Measurements from ENCODE around the gene BCL2L1.

BCL2L1 gene

DNA sequence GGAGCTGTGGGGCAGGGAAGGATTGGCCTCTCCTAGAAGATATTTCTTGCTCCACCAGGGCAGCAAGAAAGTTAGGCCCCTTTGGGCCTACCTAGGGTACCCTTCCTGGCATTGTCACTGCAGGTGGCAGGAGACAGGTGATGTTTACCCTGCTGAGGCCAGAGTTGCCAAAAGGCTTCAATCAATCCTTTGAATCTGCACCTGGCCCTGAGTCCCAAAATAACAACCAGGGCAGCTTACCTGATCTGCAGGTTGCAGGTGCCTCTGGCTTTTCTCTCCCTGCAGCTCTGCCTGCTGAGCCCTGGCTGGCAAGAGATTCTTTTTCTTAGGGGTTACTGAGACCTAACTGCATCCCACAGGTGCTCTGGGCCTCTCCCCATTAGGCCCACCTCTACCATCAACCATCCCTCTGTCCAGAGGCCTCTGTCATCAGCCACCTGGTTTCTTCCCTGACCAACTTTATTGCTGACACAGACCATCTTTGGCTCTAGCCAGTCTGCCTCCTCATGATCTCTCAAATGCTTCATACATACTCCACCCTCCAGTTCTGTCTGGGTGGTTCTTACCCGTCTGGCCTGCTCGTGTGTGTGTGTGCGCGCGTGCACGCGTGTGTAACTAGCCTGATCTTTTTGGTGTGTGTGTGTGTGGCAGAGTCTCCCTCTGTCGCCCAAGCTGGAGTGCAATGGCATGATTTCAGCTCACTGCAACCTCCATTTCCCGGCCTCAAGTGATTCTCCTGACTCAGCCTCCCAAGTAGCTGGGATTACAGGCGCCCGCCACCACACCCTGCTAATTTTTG lies 13.7 kb downstream of the BCL2L1 start:
- DNase-seq, result no peak

GRCh38 chr20:31707994-31708735 lies 14.5 kb downstream of the BCL2L1 start:
- DNase-seq, result no peak

DNA sequence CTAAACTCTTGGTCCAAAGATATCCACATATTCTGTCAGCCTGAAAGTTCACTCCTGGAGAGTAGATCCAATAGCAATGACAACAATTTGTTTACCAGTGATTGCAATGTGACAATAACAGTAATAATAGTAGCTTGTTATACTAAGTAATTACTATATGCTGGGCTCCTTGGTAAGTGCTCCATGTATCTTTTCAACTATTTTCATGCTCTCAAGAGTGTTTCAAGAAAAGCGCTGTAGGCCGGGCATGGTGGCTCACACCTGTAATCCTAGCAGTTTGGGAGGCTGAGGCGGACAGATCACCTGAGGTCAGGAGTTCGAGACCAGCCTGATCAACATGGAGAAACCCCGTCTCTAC lies 15.4 kb downstream of the BCL2L1 start:
- DNase-seq, result no peak

DNA sequence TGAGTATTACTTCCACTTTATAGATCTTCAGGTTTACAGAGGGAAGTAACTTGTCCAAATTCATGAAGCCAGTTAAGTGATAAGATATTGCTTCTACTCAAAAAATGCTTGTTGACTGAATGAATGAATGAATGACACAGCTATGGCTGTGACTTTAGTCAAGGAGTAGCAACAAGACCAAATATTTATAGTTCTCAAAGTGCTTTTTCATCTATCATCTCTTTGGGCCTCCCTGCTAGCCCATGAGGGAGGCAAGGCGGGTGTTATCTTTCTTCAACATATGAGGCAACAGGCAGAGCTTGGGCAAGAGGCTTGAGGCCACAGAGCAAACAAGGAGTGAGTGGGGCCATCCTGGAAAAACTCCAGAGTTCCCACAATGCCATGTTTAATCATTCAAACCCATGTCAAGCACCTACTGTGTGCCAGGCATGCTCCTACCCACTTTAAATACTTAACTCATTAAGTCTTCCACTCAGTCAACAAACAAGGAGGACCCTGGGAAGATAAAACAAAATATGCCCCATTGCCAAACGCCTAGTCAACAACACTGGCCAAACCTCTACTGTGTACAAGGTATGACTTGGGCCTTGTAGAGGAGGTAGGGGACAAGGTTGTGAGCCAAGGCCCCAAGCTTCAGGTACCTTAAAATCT lies 15.9 kb downstream of the BCL2L1 start:
- no peak for DNase-seq

GRCh38 chr20:31705598-31706597 lies 16.8 kb downstream of the BCL2L1 start:
- DNase-seq, result no peak

DNA sequence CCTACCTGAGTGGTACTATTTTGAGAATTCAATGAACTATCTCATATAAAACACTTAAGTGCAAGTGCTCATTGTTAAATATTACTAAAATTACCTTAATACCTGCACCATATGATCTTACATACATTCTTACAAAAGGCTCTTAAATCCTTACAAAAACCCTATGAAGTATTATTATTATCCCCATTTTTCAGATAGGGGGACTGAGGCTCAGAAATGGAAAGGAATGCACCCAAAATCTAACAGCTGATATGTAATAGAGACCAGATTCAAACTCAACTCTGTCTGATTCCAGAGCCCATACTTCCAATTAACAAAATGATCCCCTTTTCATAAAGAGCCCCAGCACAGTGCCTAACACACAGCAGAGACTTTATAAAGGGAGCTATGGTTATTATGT lies 17.5 kb downstream of the BCL2L1 start:
- DNase-seq, result no peak

GRCh38 chr20:31704225-31705119 lies 18.2 kb downstream of the BCL2L1 start:
- DNase-seq, result no peak

DNA sequence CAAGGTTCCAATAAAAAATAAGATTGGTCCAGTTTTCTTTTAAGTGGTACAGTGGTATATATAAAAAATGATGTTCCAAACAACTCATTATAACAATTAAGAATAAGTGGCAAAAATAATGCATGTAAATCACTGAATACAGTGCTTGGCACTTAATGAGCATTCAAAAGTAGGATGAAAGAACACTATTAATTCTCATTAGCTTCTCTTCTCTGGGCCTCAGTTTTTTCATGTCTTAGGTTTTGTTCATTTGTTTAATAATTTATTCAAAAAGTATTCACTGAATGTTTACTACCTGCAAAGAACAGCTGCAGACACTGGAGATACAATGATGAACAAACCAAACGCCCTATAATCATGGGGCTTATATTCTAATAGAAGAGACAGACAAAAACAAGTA lies 21.1 kb downstream of the BCL2L1 start:
- no peak for DNase-seq

DNA sequence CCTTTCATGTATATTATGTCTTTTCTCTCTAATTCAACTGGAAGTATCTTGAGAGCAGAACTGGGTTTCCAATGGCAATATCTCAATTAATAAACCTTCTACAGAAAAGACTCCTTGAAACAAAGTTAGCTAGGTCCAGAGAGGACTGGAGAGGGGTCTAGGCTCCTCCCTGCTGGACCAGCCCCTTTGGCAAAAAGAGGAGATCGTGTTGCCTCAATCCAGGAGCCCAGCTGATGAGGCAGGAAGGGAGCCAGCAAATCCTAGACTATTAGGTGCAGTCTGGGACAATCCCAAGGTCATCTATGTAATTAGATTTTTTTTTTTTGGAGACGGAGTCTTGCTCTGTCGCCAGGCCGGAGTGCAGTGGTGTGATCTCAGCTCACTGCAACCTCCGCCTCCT lies 21.9 kb downstream of the BCL2L1 start:
- no peak for DNase-seq

GRCh38 chr20:31699801-31700728 lies 22.6 kb downstream of the BCL2L1 start:
- DNase-seq, result no peak

GRCh38 chr20:31698803-31699718 lies 23.6 kb downstream of the BCL2L1 start:
- DNase-seq, result no peak

- DNase-seq, result no peak
Measured at GRCh38 chr20:31698243-31698802, 24.3 kb downstream of the BCL2L1 start.

DNA sequence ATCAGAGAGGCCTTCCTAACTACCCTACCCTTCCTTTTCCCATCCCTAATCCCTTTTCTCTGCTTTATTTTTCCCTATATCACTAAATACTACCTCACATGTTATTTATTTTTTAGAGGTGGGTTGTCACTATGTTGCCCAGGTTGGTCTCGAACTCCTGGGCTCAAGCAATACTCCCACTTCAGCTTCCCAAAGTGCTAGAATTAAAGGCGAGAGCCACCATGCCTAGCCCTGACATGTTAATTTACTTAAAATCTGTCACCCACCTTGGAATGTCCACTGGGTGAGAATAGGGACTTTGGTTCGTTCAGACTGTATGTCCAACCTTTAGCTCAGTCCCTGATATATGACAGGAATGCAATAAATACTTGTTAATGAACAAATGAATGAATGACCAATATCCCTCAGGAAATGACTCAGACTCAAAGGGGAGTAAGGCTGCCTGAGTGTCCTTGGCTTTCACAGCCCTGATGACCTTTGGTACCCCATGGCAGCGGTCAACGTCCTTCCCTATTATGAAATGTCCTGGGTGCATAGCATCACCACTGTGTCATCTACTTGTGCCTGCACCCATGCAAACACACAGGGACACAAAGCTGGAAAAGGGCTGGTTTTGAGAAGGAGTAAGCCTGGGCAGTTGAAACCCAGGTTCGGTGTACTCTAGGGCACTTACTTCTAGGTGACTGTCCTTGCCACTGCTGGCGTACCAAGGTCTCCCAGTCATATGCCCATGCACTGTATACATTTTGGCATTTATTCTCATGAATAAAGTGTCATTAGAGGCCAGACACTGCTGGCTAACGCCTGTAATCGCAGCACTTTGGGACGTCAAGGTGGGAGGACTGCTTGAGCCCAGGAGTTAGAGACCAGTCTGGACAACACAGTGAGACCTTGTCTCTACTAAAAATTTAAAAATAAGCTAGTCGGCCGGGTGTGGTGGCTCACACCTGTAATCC lies 26.5 kb downstream of the BCL2L1 start:
- DNase-seq, result no peak

DNA sequence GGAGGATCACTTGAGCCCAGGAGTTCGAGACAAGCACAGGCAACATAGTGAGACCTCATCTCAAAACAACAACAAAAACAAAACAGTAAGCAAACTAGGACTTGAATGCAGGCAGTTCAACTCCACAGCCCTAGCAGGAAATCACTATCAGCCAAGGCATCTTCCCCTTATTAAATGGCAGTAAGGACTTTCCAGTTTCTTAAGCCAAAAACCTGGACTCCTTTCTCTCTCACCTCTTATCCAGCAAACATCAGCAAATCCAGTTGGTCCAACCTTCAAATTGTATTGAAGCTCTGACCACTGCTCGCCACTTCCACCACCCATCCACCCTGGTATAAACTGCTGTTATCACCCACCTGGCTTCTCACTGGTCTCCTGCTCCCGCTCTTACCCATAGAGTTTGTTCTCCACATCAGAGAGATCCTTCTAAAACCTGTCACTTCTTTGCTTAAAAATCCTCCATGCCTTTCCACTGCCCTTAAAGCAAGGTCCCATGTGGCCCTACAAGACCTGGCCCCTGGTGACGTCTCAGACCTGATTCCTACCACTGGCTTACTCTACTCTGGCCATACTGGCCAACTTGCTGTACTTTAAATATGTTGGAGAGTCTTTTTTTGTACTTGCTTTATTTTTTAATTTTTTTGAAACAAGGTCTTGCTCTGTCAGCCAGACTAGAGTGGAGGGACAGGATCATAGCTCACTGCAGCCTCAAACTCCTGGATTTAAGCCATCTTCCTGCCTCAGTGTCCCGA lies 27.6 kb downstream of the BCL2L1 start:
- no peak for DNase-seq

DNA sequence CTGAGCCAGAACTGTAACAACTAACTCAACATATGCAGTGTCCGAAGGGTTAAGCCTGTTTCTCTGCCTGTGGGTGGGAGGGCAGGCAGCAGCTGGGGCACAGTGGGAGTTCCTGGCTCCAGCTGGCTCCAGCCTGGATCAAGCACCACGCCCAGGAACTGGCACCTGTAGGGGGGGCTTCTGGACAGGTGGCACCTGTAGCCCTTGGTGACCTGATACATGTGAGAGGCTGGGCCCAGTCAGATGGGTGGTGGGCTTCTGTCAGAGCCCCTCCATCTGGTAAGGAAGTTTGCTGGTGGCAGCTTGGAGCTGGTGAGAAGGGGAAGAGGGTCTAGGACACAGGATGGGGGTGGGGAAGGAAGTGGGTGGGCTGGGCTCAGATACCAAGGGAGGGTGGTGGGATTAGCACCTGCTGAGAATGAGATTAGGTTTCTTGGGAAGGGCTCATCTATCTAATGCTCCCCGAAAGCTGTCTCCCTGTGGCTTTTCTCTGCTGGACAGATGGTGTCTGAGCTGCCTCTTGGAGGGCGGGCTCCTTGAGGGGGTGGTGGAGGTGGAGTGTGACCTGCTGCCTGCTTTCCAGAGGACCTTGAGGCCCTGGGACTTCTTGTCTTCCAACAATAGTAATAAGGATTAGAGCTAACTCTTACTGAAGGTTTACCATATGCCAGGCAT lies 28.5 kb downstream of the BCL2L1 start:
- no peak for DNase-seq

- DNase-seq, result no peak
Measured at GRCh38 chr20:31693402-31693801, 29.3 kb downstream of the BCL2L1 start.

All from SIG-M5 (cell line).